ENCODE measurements around the gene INAFM1. TPM values are rescaled to one million over a fixed set of nuclear protein-coding genes. Genes with fewer than 3 reads are reported as not detected.

Gene INAFM1
- total RNA-seq, 1 donor from 2014 or later, result 16.7 TPM

GRCh38 chr19:47253970-47254369 is 20.7 kb upstream of the INAFM1 start:
- H3K4me3 Mint-ChIP-seq (ENCODE audit: unreplicated experiment), result no peak overlapping the region
- H3K27ac Mint-ChIP-seq (ENCODE audit: unreplicated experiment), result peak overlapping the region; percentile 27
- peaks cover 38% of the 10 kb centered on the region for H3K4me1 Mint-ChIP-seq (ENCODE audit: unreplicated experiment)

DNA sequence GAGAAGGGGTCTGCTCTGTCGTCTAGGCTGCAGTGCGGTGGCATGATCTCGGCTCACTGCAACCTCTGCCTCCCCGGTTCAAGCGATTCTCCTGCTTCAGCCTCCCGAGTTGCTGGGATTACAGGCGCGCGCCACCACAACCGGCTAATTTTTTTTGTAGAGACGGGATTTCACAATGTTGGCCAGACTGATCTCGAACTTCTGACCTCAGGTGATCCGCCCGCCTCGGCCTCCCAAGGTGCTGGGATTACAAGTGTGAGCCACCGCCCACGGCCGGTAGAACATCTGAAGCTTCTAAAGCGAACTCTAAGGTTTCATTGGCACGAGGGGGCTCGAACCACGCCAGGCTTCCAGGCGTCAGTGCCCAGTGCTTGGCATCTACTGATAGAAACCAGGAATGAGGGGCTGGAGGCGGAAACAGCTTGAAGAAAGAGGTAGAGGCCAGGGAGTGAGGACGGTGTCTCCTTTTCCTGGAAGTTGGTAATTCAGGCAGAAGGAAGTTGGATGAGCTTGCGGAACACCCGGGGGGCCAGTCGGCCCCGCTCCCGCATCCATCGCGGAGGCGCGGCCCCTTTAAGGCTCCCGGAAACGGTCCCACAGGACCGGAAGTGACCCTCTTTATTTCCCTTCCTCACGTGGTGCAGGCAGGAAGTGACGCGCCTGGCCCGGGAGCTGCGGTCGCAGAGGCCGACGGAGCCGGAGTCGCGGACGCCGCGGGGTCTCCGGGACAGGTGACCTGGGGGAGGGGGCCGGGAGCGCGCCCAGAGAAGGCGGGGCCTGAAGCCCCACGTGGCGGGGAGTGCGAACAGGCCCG is 18.6 kb upstream of the INAFM1 start, which contains the start of gene CCDC9:
TSS of gene CCDC9 (plus strand) at position 647 of the 814 bp plus-strand sequence. CDS start 1,876 bp downstream, outside the sequence.
- Mint-ChIP-seq H3K9me3 (ENCODE audit: unreplicated experiment) (no peaks in the 10 kb centered on the region), H3K4me3 (ENCODE audit: unreplicated experiment) (peak within 1 kb of the TSS; percentile 90), H3K27ac (ENCODE audit: unreplicated experiment) (peak within 1 kb of the TSS; percentile 99), H3K27me3 (ENCODE audit: unreplicated experiment) (no peaks in the 10 kb centered on the region), H3K4me1 (ENCODE audit: unreplicated experiment) (peaks cover 48% of the 10 kb centered on the region), H3K36me3 (ENCODE audit: unreplicated experiment) (peaks cover 24% of the 10 kb centered on the region)
- DNase-seq (ENCODE audit: extremely low spot score, unreplicated experiment), result peak; percentile 99
- TF ChIP-seq CTCF (IDR thresholded peaks at IDR 0.05), result no peak

More at GRCh38 chr19:47253970-47254369, 20.7 kb upstream of the INAFM1 start:
- Mint-ChIP-seq H3K27me3 (ENCODE audit: unreplicated experiment) (no peaks in the 10 kb centered on the region), H3K9me3 (ENCODE audit: unreplicated experiment) (no peaks in the 10 kb centered on the region), H3K36me3 (ENCODE audit: unreplicated experiment) (peaks cover 7% of the 10 kb centered on the region)
- DNase-seq (ENCODE audit: extremely low spot score, unreplicated experiment), result no peak
- TF ChIP-seq CTCF (IDR thresholded peaks at IDR 0.05), result no peak

- Mint-ChIP-seq H3K4me3 (ENCODE audit: unreplicated experiment) (peak overlapping the region; percentile 90), H3K4me1 (ENCODE audit: unreplicated experiment) (peaks cover 49% of the 10 kb centered on the region), H3K36me3 (ENCODE audit: unreplicated experiment) (peaks cover 28% of the 10 kb centered on the region), H3K9me3 (ENCODE audit: unreplicated experiment) (no peaks in the 10 kb centered on the region), H3K27ac (ENCODE audit: unreplicated experiment) (peak overlapping the region; percentile 97), H3K27me3 (ENCODE audit: unreplicated experiment) (no peaks in the 10 kb centered on the region)
- peak; percentile 100 for DNase-seq (ENCODE audit: extremely low spot score, unreplicated experiment)
- no peak for TF ChIP-seq CTCF (IDR thresholded peaks at IDR 0.05)
Observed at GRCh38 chr19:47256693-47257410, 17.8 kb upstream of the INAFM1 start.

DNA sequence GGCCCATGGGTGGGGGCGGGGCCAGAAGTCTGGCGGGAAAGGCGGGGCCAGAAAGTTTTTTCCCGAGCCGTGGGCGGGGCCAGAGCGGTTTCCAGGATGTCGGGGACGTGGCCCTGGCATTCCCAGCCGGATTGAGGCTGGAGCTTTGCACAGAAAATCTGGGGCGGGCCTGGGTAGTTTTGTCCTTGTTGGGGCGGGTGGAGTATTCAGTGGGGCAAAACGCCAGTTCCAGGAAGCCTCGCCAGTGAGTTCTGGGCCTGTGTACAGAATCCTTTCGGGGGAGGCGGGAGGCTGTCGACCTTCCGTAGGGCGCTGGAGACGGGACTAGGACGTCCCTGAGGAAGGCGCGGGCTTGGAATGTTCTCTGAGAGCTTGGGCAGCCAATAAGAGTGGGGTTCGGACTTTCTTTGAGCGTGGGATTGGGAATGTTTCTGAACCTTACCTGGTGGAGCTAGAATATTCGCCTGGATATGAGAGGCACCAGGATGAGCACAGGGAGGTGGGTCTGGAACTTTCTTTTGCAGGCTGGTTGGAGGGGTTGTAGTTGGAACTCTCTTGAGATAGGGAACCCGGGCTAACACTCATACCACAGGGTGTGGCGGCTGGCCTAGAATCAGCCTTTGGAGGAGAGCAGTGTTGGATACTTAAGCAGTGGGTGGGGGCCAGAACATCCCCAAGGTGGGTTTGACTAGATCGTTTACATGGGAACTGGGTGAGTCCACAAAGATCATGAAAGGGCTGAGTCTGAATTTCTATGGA is 17.1 kb upstream of the INAFM1 start:
- H3K36me3 Mint-ChIP-seq (ENCODE audit: unreplicated experiment), result peaks cover 33% of the 10 kb centered on the region
- H3K27ac Mint-ChIP-seq (ENCODE audit: unreplicated experiment), result peak overlapping the region; percentile 97
- H3K9me3 Mint-ChIP-seq (ENCODE audit: unreplicated experiment), result no peaks in the 10 kb centered on the region
- no peak for TF ChIP-seq CTCF (IDR thresholded peaks at IDR 0.05)
- H3K4me3 Mint-ChIP-seq (ENCODE audit: unreplicated experiment), result peak overlapping the region; percentile 86
- no peaks in the 10 kb centered on the region for H3K27me3 Mint-ChIP-seq (ENCODE audit: unreplicated experiment)
- no peak for DNase-seq (ENCODE audit: extremely low spot score, unreplicated experiment)
- peaks cover 49% of the 10 kb centered on the region for H3K4me1 Mint-ChIP-seq (ENCODE audit: unreplicated experiment)

Measured in osteocyte (in vitro differentiated cells).